Sciatic nerve (tissue), 2 donors: ENCODE results near the gene DAPL1. TPM values are rescaled to one million over a fixed set of nuclear protein-coding genes. Genes with fewer than 3 reads are reported as not detected.

Experiments used
- ATAC-seq: fragments of 200-7000 bp; cut with Tn5 transposase; one replicate; pipeline ENCODE4 v1.9.1; 2020; ENCODE audit warnings: mild to moderate bottlenecking, moderate library complexity
- DNase-seq: peaks from one replicate; pipeline ENCODE4 v3.0.0-alpha.2; 2020; ENCODE audit warnings: low spot score
- intact Hi-C: fragments of 100-400 bp; cut with DNase I; formaldehyde crosslinking; loops from one replicate; pipeline ENCODE4 v1.14.2; 2022
- total RNA-seq: library from RNA; stranded (reverse); fragmentation: NEBNext Ultra II Directional; extraction: Animal tissue kit (Norgen Biotek cat#: 25700); gene quantifications from one replicate; pipeline ENCODE4 v1.2.1, GENCODE V29; 2021
- donor health status: DM: no; HTN: no; CAD: no.
- donor health status: DM: no; HTN: no; CAD: no.

The DAPL1 gene
- total RNA-seq, 1 donor from 2014 or later: not detected

DNA sequence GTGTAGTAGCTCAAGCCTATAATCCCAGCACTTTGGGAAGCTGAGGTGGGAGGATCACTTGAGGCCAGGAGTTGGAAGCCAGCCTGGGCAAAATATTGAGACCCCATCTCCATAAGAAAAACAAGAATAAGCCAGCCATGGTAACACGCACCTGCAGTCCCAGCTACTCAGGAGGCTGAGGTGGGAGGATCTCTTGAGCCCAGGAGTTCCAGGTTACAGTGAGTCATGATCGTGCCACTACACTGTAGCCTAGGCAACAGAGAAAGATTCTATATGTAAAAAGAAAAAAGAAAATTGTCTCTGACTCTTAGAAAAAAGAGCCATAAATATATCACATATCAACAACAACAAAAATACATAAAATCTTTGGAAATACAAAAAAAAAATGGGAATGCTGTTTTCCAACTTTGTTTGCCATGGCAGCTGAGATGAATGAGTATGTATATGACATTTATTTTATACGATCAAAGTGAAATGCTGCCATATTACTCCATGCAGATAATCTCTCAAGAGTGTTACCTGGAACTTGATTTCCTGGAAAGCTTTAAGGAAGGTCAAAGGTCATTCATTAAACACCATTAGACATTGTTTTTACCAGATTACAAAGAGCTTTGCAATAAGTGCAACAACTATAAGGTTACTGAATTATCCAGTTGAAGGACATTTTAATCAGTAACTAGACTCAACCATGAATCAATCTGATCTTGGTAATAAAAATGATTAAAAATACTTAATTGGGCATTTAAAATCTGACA lies 19.7 kb upstream of the DAPL1 start:
- ATAC-seq: no peak
- intact Hi-C loops: no loop called here

DNA sequence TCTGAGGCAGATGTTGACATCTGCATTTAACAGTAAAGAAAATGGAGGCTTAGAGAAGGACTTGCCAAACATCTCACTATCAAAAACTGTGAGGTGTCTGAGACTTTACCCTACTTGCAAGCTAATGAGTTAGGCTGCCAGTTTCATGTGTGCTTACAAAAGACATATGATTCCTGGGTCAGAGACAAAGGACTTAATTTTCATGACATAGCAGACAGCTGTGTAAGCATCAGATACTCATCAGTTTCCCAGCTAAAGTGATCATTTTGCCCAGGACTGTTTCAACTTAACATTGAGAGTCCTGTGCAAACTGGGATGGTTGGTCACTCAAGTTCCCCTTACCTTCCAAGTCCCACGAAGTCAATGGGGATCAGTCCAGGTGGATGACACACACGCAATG lies 18.9 kb upstream of the DAPL1 start:
- ATAC-seq (no peak), DNase-seq (no peak)
- intact Hi-C loops: no loop called here

More for the DNA sequence above, 19.7 kb upstream of the DAPL1 start:
- DNase-seq: no peak

DNA sequence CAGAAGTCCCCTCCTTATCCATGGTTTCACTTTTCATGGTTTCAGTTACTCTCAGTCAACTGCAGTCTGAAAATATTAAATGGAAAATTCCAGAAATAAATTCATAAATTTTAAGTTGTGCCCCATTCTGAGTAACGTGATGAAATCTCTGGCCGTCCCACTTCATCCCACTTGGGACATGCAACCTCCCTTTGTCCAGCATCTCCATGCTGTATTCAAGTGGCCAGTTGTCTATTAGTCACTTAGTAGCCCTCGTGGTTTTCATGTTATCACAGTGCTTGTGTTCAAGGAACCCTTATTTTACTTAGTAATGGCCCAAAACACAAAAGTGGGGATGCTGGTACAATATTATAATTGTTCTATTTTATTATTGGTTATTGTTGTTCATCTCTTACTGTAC lies 18.0 kb upstream of the DAPL1 start:
- no peak for ATAC-seq
- no peak for DNase-seq
- intact Hi-C loops: no loop called here

DNA sequence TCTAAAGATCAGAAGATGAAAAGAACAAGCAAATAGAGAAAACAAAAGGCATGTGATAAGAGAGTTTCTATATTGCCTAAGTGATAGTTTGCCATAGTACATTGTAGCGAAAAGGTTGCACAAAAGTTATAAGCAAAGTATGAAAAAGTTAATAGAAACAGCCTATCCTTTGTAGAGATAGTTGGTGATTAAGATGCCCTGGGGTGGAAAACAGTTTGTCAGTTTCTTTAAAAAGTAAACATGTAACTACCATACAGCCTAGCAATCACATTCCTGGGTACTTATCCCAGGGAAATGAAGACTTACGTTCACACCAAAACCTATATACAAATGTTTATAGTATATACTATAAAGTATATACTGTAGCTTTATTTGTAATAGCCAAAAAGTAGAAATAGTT lies 16.9 kb upstream of the DAPL1 start:
- DNase-seq (no peak), ATAC-seq (no peak)
- intact Hi-C loops: no loop called here

DNA sequence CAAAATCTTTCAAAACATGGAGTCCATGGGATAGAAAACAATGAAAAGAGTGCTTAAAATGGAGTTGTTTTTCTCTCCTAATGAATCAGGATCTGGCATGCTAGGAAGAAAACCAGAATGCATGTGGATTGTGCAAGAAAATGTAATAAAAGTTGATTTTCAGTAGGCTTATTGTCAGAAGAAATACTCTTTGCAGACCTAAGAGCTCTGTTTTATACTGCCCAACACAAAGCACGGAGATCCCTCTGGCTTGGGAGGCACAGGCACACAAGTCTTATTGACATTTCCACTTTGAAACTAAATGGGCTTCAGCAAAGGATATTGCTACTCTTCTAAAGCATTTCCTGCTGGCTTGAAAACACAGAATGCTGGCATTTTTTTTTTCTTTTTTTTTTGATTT lies 15.5 kb upstream of the DAPL1 start:
- no peak for DNase-seq
- peak; percentile 9 for ATAC-seq
- intact Hi-C loops: no loop called here

DNA sequence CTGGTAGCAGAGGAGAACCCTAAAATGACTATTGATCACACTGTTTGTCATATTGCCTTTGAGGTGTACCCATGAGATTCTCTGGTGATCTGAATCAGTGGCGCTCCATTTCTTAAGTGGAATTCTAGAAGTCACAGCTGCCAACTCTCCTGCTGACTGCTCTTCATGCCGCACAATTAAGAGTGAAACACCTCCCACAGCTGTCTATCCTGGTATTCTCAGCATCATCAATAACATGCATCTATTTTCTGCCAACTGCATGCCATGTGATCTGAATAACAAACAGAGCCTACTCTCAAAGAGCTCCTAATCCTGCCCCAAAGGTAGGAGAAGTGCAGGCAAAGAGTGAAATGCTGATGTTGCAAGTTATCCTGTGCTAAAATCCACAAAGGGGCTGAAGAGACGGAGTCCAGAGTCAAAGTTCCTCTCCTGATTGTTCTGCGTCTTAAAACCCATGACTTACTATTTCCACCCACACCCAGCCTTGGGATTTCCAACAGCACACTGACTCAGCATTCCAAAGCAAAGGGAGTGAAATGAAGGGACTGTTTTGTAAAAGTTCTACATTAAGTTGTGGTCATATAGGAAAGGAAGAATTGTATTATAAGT lies 13.7 kb upstream of the DAPL1 start:
- intact Hi-C loops: no loop called here
- ATAC-seq: peak; percentile 83
- no peak for DNase-seq

DNA sequence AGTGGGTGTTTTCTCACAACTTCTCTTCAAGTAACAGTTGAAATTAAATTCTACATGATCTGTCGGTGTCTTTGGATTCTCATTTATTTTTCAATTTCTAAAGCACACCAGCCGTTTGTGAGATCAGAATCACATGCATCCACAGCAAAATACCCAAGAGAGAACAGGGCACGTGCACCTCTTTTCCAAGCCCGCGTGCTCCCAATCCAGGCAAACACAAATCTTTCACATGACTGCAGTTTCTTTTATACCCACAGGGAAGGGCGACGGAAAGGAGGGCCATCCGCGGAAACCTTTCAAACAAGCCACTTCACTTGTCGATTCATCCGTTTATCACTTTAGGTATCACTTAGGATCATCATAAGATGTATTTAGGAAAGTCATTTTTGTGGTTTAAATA lies 13.0 kb upstream of the DAPL1 start:
- intact Hi-C loops: no loop called here
- peak; percentile 27 for ATAC-seq

DNA sequence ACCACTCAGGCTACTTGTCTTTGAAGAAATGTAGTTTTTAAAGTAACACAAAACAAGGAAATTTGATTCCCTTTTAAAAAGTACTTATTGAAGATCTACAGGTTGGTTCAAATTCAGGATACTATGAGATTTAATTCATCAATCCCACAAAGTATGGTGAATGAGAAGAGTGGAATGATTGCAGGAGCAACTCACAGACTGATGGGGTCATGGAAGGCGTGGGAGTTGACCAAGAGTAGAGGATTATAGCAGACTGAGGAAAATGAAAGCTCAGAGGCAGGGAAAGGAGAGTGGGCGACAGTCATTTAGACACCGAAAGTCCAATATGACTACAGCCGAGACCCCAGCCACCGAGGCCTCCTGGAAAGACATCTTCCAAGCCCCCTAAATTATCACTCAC lies 12.5 kb upstream of the DAPL1 start:
- intact Hi-C loops: no loop called here
- ATAC-seq (no peak), DNase-seq (no peak)

More for the DNA sequence above, 13.0 kb upstream of the DAPL1 start:
- no peak for DNase-seq

DNA sequence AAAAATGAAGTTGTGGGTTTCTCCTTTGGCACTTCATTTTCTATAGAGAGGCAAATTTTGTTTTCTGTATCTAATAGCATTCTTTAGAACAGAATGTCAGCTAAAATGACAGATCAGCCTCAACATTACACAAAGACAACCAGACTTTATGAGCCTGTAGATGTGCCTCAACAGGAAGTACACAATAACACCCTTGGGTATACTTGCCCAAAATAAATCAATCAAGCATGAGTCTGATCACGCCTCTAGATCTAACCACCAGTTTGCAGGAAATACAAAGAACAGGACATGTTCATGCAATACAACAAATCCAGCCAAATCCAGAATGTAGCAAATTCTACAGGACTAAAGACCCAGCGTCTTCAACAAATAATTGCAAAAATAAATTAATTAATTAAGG lies 11.2 kb upstream of the DAPL1 start:
- intact Hi-C loops: no loop called here
- ATAC-seq: no peak
- DNase-seq: no peak

DNA sequence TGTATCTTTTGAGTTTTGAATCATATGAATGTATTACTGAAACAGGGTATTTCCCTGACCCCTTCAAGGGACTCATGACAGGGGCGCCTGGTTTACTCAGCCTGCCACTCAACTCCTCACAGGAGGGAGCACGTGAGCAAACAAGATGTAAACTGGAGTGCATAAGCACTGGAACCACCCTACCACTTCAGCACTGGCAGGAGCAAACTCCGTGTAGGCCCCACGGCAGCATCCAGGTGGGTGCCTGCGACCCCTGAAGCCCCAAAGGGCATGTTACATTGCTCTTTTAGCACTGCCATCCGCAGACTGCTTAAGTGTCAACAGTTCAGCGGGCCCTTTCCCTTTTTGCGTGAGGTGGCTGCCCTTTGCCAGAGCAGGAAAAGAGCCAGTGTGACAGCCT lies 8.2 kb upstream of the DAPL1 start:
- intact Hi-C loops: no loop called here
- no peak for DNase-seq
- ATAC-seq: no peak

DNA sequence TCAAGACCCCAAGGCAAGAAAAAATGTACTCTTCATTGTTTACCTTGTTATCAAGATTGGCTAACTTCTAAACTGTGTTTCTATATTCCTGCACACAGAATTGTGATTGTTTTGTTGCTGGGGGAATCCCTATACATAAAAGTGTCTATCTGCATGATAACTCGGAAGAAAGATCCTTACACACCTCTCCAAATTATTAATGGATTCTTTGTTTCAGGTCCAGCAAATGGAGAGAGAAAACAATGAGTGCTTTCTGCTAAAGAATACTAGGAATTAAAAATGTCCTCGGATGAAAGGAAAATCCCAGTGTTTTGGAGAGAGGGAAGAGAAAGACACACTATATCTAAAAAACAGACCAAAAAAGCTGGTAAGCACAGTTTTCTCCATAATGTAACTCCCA lies 6.2 kb upstream of the DAPL1 start:
- ATAC-seq (no peak), DNase-seq (no peak)
- intact Hi-C loops: no loop called here

DNA sequence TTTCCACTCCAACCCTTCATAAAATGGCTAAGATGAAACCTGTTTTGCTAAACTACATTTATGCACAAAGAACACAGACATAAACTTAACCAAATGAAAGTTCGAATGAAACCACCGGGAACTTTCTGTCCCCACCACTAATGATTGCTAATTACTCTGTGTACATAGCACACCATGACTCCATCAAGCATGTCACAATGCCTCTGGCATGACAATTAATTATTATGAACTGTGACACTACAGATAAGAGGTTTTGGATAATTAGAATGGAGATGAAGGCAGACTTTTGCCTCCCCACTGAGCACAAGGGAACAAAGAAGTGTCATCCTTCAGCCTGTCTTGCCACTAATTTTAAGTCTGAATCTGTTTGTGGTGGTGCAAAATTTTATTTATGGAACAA lies 1.5 kb downstream of the DAPL1 start:
- intact Hi-C loops: no loop called here
- DNase-seq (no peak), ATAC-seq (no peak)

DNA sequence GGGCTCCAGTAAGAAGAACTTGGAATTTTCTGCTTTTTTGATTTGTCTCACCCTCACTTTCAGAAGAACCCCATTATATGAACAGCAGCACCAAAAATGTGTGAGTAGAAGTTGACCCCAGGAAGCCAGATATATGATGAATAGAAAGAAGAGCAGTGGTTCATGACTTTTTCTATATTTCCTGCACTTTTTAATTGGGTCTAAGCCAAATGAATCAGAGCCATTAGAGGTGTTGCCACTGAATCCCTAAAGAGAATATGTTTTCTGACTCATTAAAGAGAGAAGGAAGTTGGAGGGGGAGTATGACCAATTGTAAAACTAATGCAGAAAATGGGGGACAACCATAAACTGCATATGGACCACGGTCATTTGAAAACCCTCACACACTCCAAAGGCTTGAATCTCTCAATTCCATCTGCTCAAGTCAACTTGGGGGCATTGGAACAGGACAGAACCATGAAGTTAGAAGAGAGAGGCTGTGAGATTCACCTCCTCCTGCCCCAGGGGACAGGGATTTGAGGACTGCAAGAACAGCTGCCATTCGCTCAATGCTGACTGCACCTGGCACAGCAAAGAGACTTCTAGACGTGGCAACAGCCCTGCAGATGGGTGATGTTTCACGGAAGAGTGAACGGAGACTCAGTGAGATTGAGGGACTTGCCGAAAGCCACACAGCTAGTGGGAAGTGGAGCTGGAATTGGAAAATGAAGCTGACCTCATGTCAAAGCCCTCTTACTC lies 3.0 kb downstream of the DAPL1 start:
- no peak for ATAC-seq
- intact Hi-C loops: no loop called here
- DNase-seq: no peak

DNA sequence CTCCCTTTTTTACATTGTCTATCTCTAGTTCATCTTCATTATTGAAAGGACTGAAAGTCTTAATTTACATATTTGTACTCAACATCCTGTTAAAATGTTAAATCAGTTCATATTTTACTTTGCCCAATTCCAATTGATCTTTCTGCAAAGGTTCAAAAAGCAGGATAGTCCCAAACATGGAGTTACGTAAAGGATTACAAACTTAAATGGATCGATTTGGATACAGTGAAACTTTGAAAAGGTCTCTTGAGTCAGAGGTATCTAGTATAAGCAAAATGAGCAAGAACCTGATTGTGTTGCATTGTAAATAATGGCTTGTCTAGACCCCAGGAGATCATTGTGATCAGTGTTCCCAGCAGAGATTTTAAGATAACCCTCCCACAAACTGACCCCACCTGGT lies 4.1 kb downstream of the DAPL1 start:
- ATAC-seq: no peak

DNA sequence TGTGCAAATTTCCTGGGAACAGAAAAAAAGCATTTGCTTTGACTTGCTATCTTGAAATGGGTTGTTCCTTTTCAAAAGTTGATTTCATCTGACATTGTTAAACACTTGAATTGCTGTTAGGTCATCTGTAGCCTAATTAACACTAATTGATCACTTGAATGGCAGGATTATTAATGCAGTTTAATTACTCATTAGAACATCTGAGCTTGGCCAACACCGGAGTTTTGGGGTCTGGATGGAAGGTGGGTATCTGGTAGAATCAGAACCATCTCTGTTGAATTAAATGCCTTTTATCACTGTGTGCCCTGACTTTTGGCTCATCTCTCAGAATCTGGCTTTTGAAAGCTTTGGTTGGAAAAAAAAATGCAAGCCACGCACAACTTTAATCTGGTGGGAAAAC lies 8.4 kb downstream of the DAPL1 start:
- DNase-seq: no peak
- intact Hi-C loops: no loop called here
- ATAC-seq: no peak

More for the DNA sequence above, 4.1 kb downstream of the DAPL1 start:
- DNase-seq: no peak
- intact Hi-C loops: no loop called here

DNA sequence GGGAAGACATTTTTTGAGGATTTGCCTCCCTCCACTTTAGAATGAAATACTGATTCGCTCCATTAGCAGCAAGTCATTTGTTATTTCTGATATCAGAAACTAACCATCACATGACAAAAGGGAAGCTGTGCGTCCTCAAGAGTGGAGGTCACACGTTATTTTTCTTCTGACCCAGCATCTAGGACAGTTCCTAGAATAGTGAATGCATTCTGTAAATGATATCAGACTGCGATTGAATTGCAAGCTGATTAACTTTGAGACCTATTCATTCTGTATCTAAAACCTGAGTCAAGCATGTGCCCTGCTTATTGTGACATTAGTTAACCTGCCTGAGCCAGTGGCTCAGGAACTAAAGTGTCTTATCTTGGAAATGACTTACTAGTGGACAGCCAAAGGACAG lies 10.1 kb downstream of the DAPL1 start:
- no peak for ATAC-seq
- no peak for DNase-seq
- intact Hi-C loops: no loop called here

DNA sequence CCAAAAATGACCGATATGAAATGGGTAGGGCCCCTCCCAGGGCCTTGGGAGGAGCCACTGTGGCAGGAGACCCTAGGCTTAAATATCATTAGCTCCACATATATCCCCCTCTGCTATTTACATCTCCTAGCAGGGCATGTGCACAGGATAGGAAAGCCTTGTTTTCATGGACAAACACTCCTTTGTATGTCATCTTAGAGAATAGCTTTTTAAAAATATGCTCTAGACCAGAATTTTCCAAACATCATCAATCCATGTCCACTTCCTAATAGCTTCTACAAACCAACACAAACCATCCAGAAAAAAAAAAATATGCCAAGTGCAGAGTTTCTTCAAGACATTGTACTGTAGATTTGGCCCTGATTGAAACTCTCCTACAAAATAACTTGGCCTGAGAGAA lies 10.8 kb downstream of the DAPL1 start:
- ATAC-seq (no peak), DNase-seq (no peak)
- intact Hi-C loops: no loop called here

DNA sequence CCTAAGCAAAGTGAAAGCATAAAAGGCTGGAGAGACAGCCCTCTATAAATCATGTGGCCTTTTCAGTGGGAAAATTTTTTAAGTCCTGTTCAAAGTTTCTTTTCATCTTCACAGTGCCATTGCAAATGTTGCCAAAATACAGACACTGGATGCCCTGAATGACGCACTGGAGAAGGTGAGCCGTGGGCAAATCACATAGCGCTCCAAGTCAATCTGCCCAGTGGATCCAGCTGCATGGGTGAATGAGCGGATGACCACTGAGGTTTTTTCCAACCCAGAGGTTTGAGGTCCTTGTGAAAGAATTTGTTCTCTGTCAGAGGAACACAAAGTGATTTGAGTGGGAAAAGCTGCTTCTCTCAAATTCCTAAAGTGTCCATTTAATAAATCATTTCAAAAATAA lies 11.8 kb downstream of the DAPL1 start:
- DNase-seq (no peak), ATAC-seq (no peak)
- intact Hi-C loops: no loop called here

DNA sequence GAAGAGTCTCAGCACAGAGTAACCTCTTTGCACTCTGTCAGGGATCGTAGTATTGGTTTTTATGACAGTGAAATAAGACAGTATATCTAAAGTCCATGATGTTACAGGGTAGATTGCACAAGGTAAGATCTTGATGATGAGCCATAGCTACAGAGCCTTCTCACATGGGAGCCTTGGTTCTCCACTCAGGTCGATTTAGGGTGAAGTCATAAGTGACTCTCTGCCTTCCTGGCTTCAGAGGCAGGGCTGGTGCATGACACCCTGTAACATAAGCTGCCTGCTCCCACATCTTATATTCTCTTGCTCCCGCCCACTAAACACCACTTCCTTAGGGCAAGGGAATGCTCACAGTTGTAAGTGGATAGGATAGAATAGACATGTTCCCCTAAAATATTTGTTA lies 13.3 kb downstream of the DAPL1 start:
- intact Hi-C loops: no loop called here
- DNase-seq (no peak), ATAC-seq (no peak)

DNA sequence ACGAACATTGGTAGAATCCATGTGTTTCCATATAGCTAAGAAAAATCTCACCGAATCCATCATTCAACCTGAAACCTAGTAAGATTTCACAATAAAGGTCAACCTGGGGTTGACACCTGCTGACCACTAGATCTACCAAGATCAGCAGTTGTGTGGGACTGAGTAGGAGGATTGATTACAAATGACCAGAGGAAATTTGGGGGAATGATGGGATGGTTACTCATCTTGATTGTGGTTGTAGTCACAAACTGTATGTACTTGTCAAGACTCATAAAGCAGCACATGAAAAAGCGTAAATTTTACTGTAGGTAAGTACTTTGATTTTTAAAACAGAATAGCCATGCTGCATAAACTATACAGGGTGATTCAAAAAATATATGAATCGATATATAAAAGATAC lies 14.7 kb downstream of the DAPL1 start:
- intact Hi-C loops: no loop called here
- DNase-seq (no peak), ATAC-seq (no peak)
